ENCODE results near the gene PCMT1. TPM values are rescaled to one million over a fixed set of nuclear protein-coding genes. Genes with fewer than 3 reads are reported as not detected.

PCMT1 gene
- total RNA-seq, 1 donor = 104 TPM

DNA sequence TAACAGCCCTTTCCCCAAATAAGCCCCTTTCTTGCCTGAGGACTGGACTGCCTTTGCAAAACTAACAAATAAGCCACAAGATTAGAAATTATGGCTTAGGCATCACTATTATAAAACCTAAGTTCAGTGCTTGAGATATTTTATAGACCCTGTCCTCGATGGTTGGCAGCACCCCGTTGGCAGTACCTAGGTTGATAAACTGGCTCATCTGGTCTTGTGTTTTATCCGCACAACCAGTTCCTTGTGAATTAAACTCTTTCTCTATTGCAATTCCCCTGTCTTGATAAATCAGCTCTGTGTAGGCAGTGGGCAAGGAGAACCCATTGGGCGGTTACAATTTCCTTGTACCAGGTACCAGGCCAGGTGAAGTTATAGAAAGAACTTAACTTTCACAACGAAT is 108.0 kb downstream of the PCMT1 start:
- Histone ChIP-seq H2AFZ (ENCODE audit: low read length) (no peak overlapping the region), H3K36me3 (ENCODE audit: insufficient read depth, low read length) (no peaks in the 10 kb centered on the region), H3K4me3 (ENCODE audit: insufficient read depth, low read length) (peak overlapping the region; percentile 48), H3K9me3 (ENCODE audit: low read depth, low read length) (no peaks in the 10 kb centered on the region), H3K27ac (ENCODE audit: low read depth, low read length) (peak overlapping the region; percentile 98), H4K20me1 (ENCODE audit: insufficient read depth, low read length) (no peaks in the 10 kb centered on the region), H3K79me2 (ENCODE audit: insufficient read depth, low read length) (peaks cover 75% of the 10 kb centered on the region), H3K4me1 (ENCODE audit: insufficient read depth, low read length) (peaks cover 77% of the 10 kb centered on the region), H3K27me3 (ENCODE audit: insufficient read depth, low read length) (no peaks in the 10 kb centered on the region), H3K4me2 (ENCODE audit: insufficient read depth, low read length) (peak overlapping the region; percentile 93)
- DNase-seq (ENCODE audit: insufficient read length, low spot score, missing footprints) = no peak
- TF ChIP-seq, protein P1, sequence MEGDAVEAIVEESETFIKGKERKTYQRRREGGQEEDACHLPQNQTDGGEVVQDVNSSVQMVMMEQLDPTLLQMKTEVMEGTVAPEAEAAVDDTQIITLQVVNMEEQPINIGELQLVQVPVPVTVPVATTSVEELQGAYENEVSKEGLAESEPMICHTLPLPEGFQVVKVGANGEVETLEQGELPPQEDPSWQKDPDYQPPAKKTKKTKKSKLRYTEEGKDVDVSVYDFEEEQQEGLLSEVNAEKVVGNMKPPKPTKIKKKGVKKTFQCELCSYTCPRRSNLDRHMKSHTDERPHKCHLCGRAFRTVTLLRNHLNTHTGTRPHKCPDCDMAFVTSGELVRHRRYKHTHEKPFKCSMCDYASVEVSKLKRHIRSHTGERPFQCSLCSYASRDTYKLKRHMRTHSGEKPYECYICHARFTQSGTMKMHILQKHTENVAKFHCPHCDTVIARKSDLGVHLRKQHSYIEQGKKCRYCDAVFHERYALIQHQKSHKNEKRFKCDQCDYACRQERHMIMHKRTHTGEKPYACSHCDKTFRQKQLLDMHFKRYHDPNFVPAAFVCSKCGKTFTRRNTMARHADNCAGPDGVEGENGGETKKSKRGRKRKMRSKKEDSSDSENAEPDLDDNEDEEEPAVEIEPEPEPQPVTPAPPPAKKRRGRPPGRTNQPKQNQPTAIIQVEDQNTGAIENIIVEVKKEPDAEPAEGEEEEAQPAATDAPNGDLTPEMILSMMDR (IDR thresholded peaks at IDR 0.05; ENCODE audit: extremely low read depth, low read depth, low read length) = no peak

DNA sequence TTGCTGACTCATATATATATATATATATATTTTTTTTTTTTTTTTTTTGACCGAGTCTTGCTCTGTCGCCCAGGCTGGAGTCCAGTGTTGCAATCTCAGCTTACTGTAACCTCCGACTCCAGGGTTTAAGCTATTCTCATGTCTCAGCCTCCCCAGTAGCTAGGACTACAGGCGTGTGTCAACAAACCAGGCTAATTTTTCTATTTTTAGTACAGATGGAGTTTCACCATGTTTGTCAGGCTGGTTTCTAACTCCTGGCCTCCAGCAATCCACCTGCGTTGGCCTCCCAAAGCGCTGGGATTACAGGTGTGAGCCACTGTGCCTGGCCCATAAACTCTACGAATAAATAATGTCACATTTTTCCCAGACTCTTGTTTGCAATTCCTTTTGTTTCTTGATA is 109.8 kb downstream of the PCMT1 start:
- H3K4me3 ChIP-seq (ENCODE audit: insufficient read depth, low read length) = no peak overlapping the region
- no peaks in the 10 kb centered on the region for H3K27me3 ChIP-seq (ENCODE audit: insufficient read depth, low read length)
- H3K27ac ChIP-seq (ENCODE audit: low read depth, low read length) = peak overlapping the region; percentile 93
- peaks cover 64% of the 10 kb centered on the region for H3K79me2 ChIP-seq (ENCODE audit: insufficient read depth, low read length)
- H3K9me3 ChIP-seq (ENCODE audit: low read depth, low read length) = no peaks in the 10 kb centered on the region
- TF ChIP-seq, protein P1 (IDR thresholded peaks at IDR 0.05; ENCODE audit: extremely low read depth, low read depth, low read length) = no peak
- H4K20me1 ChIP-seq (ENCODE audit: insufficient read depth, low read length) = no peaks in the 10 kb centered on the region
- H2AFZ ChIP-seq (ENCODE audit: low read length) = no peak overlapping the region
- no peaks in the 10 kb centered on the region for H3K36me3 ChIP-seq (ENCODE audit: insufficient read depth, low read length)
- DNase-seq (ENCODE audit: insufficient read length, low spot score, missing footprints) = no peak
- H3K4me2 ChIP-seq (ENCODE audit: insufficient read depth, low read length) = peak overlapping the region; percentile 44
- peaks cover 67% of the 10 kb centered on the region for H3K4me1 ChIP-seq (ENCODE audit: insufficient read depth, low read length)

DNA sequence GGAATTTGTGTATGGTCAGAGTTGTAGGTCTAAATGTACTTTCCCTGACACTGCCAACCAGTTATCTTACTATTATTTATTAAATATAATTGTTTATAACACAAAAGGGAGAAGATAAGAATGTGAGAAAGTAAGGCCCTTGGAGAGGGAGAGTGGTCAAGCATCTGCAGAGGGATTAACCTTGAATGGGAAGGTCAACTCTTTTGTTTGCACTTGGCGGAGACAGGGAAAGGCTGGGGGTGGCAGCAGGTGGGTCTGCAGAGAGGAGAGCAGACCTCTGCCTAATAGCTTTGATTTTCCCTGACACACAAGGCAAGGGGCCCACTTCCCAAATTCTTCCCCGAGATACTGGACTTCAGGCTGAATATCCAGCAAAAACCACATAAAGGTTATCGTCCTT is 110.4 kb downstream of the PCMT1 start:
- H3K4me1 ChIP-seq (ENCODE audit: insufficient read depth, low read length) = peaks cover 61% of the 10 kb centered on the region

DNA sequence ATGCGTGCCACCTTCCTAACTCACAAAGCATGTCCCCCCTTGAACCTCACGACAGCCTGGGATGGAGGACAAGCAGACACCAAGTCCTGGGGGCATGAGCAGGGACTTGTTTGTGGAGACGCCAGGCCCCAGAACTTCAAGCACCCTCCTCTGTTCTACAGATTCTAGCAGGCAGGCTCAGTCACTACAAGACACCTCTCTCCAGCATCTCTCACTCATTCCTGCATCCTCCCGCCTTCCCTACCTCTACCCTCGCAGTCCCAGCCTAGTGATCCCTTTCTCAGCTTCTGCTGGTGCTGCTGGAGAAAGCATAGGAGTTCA is 110.9 kb downstream of the PCMT1 start:
- Histone ChIP-seq H3K27me3 (ENCODE audit: insufficient read depth, low read length) (no peaks in the 10 kb centered on the region), H3K4me3 (ENCODE audit: insufficient read depth, low read length) (no peak overlapping the region), H3K4me2 (ENCODE audit: insufficient read depth, low read length) (no peak overlapping the region), H3K4me1 (ENCODE audit: insufficient read depth, low read length) (peaks cover 55% of the 10 kb centered on the region), H3K36me3 (ENCODE audit: insufficient read depth, low read length) (no peaks in the 10 kb centered on the region), H4K20me1 (ENCODE audit: insufficient read depth, low read length) (no peaks in the 10 kb centered on the region), H3K79me2 (ENCODE audit: insufficient read depth, low read length) (peaks cover 64% of the 10 kb centered on the region), H3K27ac (ENCODE audit: low read depth, low read length) (peak overlapping the region; percentile 93), H2AFZ (ENCODE audit: low read length) (no peak overlapping the region), H3K9me3 (ENCODE audit: low read depth, low read length) (no peaks in the 10 kb centered on the region)
- peak; percentile 66 for DNase-seq (ENCODE audit: insufficient read length, low spot score, missing footprints)
- TF ChIP-seq, protein P1 (IDR thresholded peaks at IDR 0.05; ENCODE audit: extremely low read depth, low read depth, low read length) = no peak

More for the DNA sequence above, 110.4 kb downstream of the PCMT1 start:
- Histone ChIP-seq H3K36me3 (ENCODE audit: insufficient read depth, low read length) (no peaks in the 10 kb centered on the region), H3K79me2 (ENCODE audit: insufficient read depth, low read length) (peaks cover 64% of the 10 kb centered on the region), H3K27me3 (ENCODE audit: insufficient read depth, low read length) (no peaks in the 10 kb centered on the region), H2AFZ (ENCODE audit: low read length) (no peak overlapping the region), H3K27ac (ENCODE audit: low read depth, low read length) (peak overlapping the region; percentile 93), H3K9me3 (ENCODE audit: low read depth, low read length) (no peaks in the 10 kb centered on the region), H4K20me1 (ENCODE audit: insufficient read depth, low read length) (no peaks in the 10 kb centered on the region), H3K4me2 (ENCODE audit: insufficient read depth, low read length) (peak overlapping the region; percentile 44), H3K4me3 (ENCODE audit: insufficient read depth, low read length) (no peak overlapping the region)
- TF ChIP-seq, protein P1 (IDR thresholded peaks at IDR 0.05; ENCODE audit: extremely low read depth, low read depth, low read length) = no peak
- DNase-seq (ENCODE audit: insufficient read length, low spot score, missing footprints) = no peak

Other genes starting within 250 kb of the PCMT1 start
- gene PPIL4, start 203.7 kb upstream of the PCMT1 start, total RNA-seq = 33.3 and 34.5 TPM in 2 replicates
- gene GINM1, start 183.4 kb upstream of the PCMT1 start, total RNA-seq = 75.3 and 82.8 TPM in 2 replicates
- gene KATNA1, start 101.0 kb upstream of the PCMT1 start, total RNA-seq = 35.4 and 36.9 TPM in 2 replicates
- gene LATS1, start 31.6 kb upstream of the PCMT1 start, total RNA-seq = 25.0 and 29.2 TPM in 2 replicates
- gene NUP43, start 3.2 kb upstream of the PCMT1 start, total RNA-seq = 17.7 and 25.0 TPM in 2 replicates
- gene LRP11, start 114.6 kb downstream of the PCMT1 start, total RNA-seq = 39.4 and 54.2 TPM in 2 replicates
- 0.36 and 0.88 TPM in 2 replicates for gene RAET1E, start 148.4 kb downstream of the PCMT1 start, total RNA-seq
- gene RAET1G, start 173.4 kb downstream of the PCMT1 start, total RNA-seq = 1.5 and 1.8 TPM in 2 replicates
- gene ULBP2, start 192.3 kb downstream of the PCMT1 start, total RNA-seq = 2.5 and 3.2 TPM in 2 replicates
- 0.72 and 0.88 TPM in 2 replicates for gene ULBP1, start 214.2 kb downstream of the PCMT1 start, total RNA-seq

Measured in osteoblast (primary cell).